Nephron (organoid): ENCODE results near the gene LAMB4.

Source experiments
- H3K27ac Mint-ChIP-seq, 3 experiments: 2 replicates each; pipeline ENCODE4 v1.8.0; 2020; ENCODE audit warnings: mixed read lengths in 3 of 3, mild to moderate bottlenecking in 2 of 3, moderate library complexity in 1 of 3
- H3K27me3 Mint-ChIP-seq: 2 replicates; pipeline ENCODE4 v1.8.0; 2021; ENCODE audit warnings: low read depth, mild to moderate bottlenecking, moderate library complexity, mixed read lengths
- H3K36me3 Mint-ChIP-seq: 2 replicates; pipeline ENCODE4 v1.8.0; 2020; ENCODE audit warnings: low read depth, mixed read lengths
- H3K4me1 Mint-ChIP-seq: 2 replicates; pipeline ENCODE4 v1.8.0; 2020; ENCODE audit warnings: mixed read lengths
- H3K4me3 Mint-ChIP-seq, 3 experiments: 2 replicates each; pipeline ENCODE4 v1.8.0; 2020; ENCODE audit warnings: mild to moderate bottlenecking in 3 of 3, mixed read lengths in 3 of 3, moderate library complexity in 2 of 3
- H3K9me3 Mint-ChIP-seq: 2 replicates; pipeline ENCODE4 v1.8.0; 2020; ENCODE audit warnings: mixed read lengths
- CTCF ChIP-seq, 3 experiments: fragments of 200-600 bp; sonication (generic); IDR thresholded peaks; one replicate each; pipeline ENCODE4 v1.5.0; 2021; ENCODE audit warnings: antibody characterized with exemption in 3 of 3; ENCODE audit not compliant: unreplicated experiment in 3 of 3

The LAMB4 gene

GRCh38 chr7:108146070-108146842 is 16.1 kb upstream of the LAMB4 start:
- Mint-ChIP-seq H3K27ac (no peak overlapping the region), H3K36me3 (no peaks in the 10 kb centered on the region), H3K4me3 (no peak overlapping the region), H3K4me1 (no peaks in the 10 kb centered on the region), H3K27me3 (peaks cover 4% of the 10 kb centered on the region), H3K9me3 (no peaks in the 10 kb centered on the region)
- TF ChIP-seq CTCF (IDR thresholded peaks at IDR 0.05; ENCODE audit: unreplicated experiment in 3 of 3), result peak; percentile 92 to 96 (median 94)

GRCh38 chr7:108145401-108145800 is 15.2 kb upstream of the LAMB4 start:
- Mint-ChIP-seq H3K4me1 (no peaks in the 10 kb centered on the region), H3K27me3 (peaks cover 4% of the 10 kb centered on the region), H3K36me3 (no peaks in the 10 kb centered on the region), H3K4me3 (no peak overlapping the region), H3K9me3 (no peaks in the 10 kb centered on the region), H3K27ac (no peak overlapping the region)
- TF ChIP-seq CTCF (IDR thresholded peaks at IDR 0.05; ENCODE audit: unreplicated experiment in 3 of 3), result no peak

- H3K27me3 Mint-ChIP-seq, result peaks cover 7% of the 10 kb centered on the region
- no peak overlapping the region for H3K4me3 Mint-ChIP-seq
- no peak overlapping the region for H3K27ac Mint-ChIP-seq
- no peaks in the 10 kb centered on the region for H3K9me3 Mint-ChIP-seq
- no peak for TF ChIP-seq CTCF (IDR thresholded peaks at IDR 0.05; ENCODE audit: unreplicated experiment in 3 of 3)
- no peaks in the 10 kb centered on the region for H3K36me3 Mint-ChIP-seq
- no peaks in the 10 kb centered on the region for H3K4me1 Mint-ChIP-seq
Measured at GRCh38 chr7:108144931-108145330, 14.8 kb upstream of the LAMB4 start.

GRCh38 chr7:108143658-108144420 is 13.7 kb upstream of the LAMB4 start:
- Mint-ChIP-seq H3K9me3 (no peaks in the 10 kb centered on the region), H3K27me3 (peaks cover 7% of the 10 kb centered on the region), H3K4me1 (no peaks in the 10 kb centered on the region), H3K27ac (no peak overlapping the region), H3K36me3 (no peaks in the 10 kb centered on the region), H3K4me3 (no peak overlapping the region)
- no peak for TF ChIP-seq CTCF (IDR thresholded peaks at IDR 0.05; ENCODE audit: unreplicated experiment in 3 of 3)

GRCh38 chr7:108142675-108143259 is 12.6 kb upstream of the LAMB4 start:
- Mint-ChIP-seq H3K4me3 (no peak overlapping the region), H3K36me3 (no peaks in the 10 kb centered on the region), H3K4me1 (no peaks in the 10 kb centered on the region), H3K9me3 (no peaks in the 10 kb centered on the region), H3K27ac (peak overlapping the region in 2 of 3 experiments; percentile 1 to 17), H3K27me3 (peaks cover 7% of the 10 kb centered on the region)
- no peak for TF ChIP-seq CTCF (IDR thresholded peaks at IDR 0.05; ENCODE audit: unreplicated experiment in 3 of 3)
